H1 (cell line): ENCODE results near the gene CASP8AP2. TPM values are rescaled to one million over a fixed set of nuclear protein-coding genes. Genes with fewer than 3 reads are reported as not detected.

Experiments
- CHD1 ChIP-seq: IDR thresholded peaks from 2 replicates; pipeline ENCODE4 v1.6.1; 2012; ENCODE audit warnings: low read depth, low read length, improper control_type of control experiment
- POLR2A ChIP-seq, 2 experiments: IDR thresholded peaks; 1 replicate in 1 of 2; 2 replicates in 1 of 2; pipeline ENCODE4 v1.6.1; 2011; ENCODE audit warnings: low read depth in 2 of 2, low read length in 2 of 2, mild to moderate bottlenecking in 2 of 2; ENCODE audit errors: control extremely low read depth in 1 of 2
- TBP ChIP-seq: IDR thresholded peaks from 2 replicates; pipeline ENCODE4 v1.6.1; 2011; ENCODE audit warnings: low read depth, low read length, improper control_type of control experiment
- polyA plus RNA-seq, 7 experiments: library from polyadenylated mRNA; depleted of rRNA in 3 of 7; stranded (reverse) in 5 of 7; unstranded in 2 of 7; fragments of >200 nt in 5 of 7; fragments of 200-250 nt in 2 of 7; gene quantifications; 1 replicate in 5 of 7; 2 replicates in 1 of 7; 4 replicates in 1 of 7; pipeline versions ENCODE4 v1.2.1 to v1.2.3, GENCODE V29; 2011 to 2013; ENCODE audit warnings: missing spikeins in 2 of 7, mixed read lengths in 2 of 7
- total RNA-seq: library from RNA; stranded (reverse); fragmentation: NEBNext Ultra II Directional; extraction: Animal tissue kit (Norgen Biotek cat#: 25700); gene quantifications from 2 replicates; pipeline ENCODE4 v1.2.1, GENCODE V29; 2021
- TF ChIP-seq, protein P1 (sequence below): fragments of 300-600 bp; sonication (generic); IDR thresholded peaks from 2 replicates; pipeline ENCODE4 v1.7.1; 2012; ENCODE audit warnings: low read length, moderate library complexity, mild to moderate bottlenecking, inconsistent platforms; ENCODE audit not compliant: insufficient replicate concordance

CASP8AP2 gene
- total and polyA plus RNA-seq, 2 of the 8 experiments (the other 6 are each of a cell fraction or from before 2014, with no cell fraction given): 6.9 to 32.1 TPM

DNA sequence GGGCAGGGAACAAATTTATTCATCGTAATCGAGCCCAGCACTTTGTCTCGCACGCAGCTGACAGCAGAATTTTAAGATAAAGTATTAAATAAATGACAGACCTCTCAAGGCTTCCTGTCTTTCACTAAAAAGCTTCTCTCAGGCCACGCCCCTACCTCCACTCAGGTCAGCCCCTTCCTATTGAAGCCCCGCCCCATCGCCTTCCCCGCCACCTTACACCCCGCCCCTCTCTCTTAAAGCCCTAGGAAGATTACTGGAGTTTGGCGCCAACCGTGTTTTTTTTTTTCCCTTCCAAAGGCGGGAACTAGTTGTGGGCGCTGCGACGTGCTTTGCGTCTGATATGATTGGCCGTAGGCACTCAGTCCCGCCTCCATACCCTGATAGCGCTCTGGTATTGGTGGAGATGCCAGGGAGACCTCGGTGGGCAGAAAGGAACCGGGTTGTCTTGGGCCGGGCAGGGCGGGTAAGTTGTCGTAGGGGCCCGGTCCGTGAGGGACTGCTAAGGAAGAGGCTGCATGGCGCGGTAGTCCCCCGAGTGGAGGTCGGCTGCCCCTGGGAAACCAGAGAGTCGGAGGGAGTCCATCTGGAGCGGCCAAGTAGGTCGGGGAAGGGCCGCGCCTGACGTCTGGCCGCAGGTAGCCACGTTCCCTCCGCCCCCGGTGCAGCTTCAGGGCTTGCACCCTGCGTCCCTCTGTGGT lies at the start of gene CASP8AP2 (continued):
- TF ChIP-seq, protein P1, sequence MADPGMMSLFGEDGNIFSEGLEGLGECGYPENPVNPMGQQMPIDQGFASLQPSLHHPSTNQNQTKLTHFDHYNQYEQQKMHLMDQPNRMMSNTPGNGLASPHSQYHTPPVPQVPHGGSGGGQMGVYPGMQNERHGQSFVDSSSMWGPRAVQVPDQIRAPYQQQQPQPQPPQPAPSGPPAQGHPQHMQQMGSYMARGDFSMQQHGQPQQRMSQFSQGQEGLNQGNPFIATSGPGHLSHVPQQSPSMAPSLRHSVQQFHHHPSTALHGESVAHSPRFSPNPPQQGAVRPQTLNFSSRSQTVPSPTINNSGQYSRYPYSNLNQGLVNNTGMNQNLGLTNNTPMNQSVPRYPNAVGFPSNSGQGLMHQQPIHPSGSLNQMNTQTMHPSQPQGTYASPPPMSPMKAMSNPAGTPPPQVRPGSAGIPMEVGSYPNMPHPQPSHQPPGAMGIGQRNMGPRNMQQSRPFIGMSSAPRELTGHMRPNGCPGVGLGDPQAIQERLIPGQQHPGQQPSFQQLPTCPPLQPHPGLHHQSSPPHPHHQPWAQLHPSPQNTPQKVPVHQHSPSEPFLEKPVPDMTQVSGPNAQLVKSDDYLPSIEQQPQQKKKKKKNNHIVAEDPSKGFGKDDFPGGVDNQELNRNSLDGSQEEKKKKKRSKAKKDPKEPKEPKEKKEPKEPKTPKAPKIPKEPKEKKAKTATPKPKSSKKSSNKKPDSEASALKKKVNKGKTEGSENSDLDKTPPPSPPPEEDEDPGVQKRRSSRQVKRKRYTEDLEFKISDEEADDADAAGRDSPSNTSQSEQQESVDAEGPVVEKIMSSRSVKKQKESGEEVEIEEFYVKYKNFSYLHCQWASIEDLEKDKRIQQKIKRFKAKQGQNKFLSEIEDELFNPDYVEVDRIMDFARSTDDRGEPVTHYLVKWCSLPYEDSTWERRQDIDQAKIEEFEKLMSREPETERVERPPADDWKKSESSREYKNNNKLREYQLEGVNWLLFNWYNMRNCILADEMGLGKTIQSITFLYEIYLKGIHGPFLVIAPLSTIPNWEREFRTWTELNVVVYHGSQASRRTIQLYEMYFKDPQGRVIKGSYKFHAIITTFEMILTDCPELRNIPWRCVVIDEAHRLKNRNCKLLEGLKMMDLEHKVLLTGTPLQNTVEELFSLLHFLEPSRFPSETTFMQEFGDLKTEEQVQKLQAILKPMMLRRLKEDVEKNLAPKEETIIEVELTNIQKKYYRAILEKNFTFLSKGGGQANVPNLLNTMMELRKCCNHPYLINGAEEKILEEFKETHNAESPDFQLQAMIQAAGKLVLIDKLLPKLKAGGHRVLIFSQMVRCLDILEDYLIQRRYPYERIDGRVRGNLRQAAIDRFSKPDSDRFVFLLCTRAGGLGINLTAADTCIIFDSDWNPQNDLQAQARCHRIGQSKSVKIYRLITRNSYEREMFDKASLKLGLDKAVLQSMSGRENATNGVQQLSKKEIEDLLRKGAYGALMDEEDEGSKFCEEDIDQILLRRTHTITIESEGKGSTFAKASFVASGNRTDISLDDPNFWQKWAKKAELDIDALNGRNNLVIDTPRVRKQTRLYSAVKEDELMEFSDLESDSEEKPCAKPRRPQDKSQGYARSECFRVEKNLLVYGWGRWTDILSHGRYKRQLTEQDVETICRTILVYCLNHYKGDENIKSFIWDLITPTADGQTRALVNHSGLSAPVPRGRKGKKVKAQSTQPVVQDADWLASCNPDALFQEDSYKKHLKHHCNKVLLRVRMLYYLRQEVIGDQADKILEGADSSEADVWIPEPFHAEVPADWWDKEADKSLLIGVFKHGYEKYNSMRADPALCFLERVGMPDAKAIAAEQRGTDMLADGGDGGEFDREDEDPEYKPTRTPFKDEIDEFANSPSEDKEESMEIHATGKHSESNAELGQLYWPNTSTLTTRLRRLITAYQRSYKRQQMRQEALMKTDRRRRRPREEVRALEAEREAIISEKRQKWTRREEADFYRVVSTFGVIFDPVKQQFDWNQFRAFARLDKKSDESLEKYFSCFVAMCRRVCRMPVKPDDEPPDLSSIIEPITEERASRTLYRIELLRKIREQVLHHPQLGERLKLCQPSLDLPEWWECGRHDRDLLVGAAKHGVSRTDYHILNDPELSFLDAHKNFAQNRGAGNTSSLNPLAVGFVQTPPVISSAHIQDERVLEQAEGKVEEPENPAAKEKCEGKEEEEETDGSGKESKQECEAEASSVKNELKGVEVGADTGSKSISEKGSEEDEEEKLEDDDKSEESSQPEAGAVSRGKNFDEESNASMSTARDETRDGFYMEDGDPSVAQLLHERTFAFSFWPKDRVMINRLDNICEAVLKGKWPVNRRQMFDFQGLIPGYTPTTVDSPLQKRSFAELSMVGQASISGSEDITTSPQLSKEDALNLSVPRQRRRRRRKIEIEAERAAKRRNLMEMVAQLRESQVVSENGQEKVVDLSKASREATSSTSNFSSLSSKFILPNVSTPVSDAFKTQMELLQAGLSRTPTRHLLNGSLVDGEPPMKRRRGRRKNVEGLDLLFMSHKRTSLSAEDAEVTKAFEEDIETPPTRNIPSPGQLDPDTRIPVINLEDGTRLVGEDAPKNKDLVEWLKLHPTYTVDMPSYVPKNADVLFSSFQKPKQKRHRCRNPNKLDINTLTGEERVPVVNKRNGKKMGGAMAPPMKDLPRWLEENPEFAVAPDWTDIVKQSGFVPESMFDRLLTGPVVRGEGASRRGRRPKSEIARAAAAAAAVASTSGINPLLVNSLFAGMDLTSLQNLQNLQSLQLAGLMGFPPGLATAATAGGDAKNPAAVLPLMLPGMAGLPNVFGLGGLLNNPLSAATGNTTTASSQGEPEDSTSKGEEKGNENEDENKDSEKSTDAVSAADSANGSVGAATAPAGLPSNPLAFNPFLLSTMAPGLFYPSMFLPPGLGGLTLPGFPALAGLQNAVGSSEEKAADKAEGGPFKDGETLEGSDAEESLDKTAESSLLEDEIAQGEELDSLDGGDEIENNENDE: no peak
- TF ChIP-seq POLR2A (IDR thresholded peaks at IDR 0.05; ENCODE audit: control extremely low read depth in 1 of 2, low read depth in 2 of 2, low read length in 2 of 2) (peak; percentile 92 to 99), TBP (peak; percentile 89), CHD1 (peak; percentile 34; the same call in 1 of the 2 replicates)
